Chondrocyte (in vitro differentiated cells): ENCODE results near the gene ZBTB8OS. TPM values are rescaled to one million over a fixed set of nuclear protein-coding genes. Genes with fewer than 3 reads are reported as not detected.

Source experiments
- DNase-seq: peaks from one replicate; pipeline ENCODE4 v3.0.0; 2021; ENCODE audit warnings: mixed read lengths, low spot score
- H3K27ac Mint-ChIP-seq: one replicate; pipeline ENCODE4 v1.8.0; 2021; ENCODE audit warnings: mild to moderate bottlenecking, moderate library complexity, mixed read lengths; ENCODE audit not compliant: unreplicated experiment
- H3K27me3 Mint-ChIP-seq: 2 replicates; pipeline ENCODE4 v1.8.0; 2021; ENCODE audit warnings: low read depth, mixed read lengths
- H3K36me3 Mint-ChIP-seq: 2 replicates; pipeline ENCODE4 v1.8.0; 2021; ENCODE audit warnings: low read depth, mixed read lengths
- H3K4me1 Mint-ChIP-seq: 2 replicates; pipeline ENCODE4 v1.8.0; 2021; ENCODE audit warnings: low read depth, mild to moderate bottlenecking, mixed read lengths
- H3K4me3 Mint-ChIP-seq: one replicate; pipeline ENCODE4 v1.8.0; 2021; ENCODE audit warnings: mild to moderate bottlenecking, moderate library complexity, mixed read lengths; ENCODE audit not compliant: unreplicated experiment
- H3K9me3 Mint-ChIP-seq: 2 replicates; pipeline ENCODE4 v1.8.0; 2021; ENCODE audit warnings: low read depth, mixed read lengths
- CTCF ChIP-seq: fragments of 200-600 bp; sonication (generic); IDR thresholded peaks from 2 replicates; pipeline ENCODE4 v1.5.0; 2021; ENCODE audit warnings: antibody characterized with exemption, mild to moderate bottlenecking, moderate library complexity
- total RNA-seq: library from RNA; stranded (reverse); gene quantifications from 3 replicates; pipeline ENCODE4 v1.2.1, GENCODE V29; 2021

Gene ZBTB8OS
- total RNA-seq, 1 donor from 2014 or later: 30.0 TPM

- no peak for DNase-seq
- H3K36me3 Mint-ChIP-seq: peaks cover 25% of the 10 kb centered on the region
- no peaks in the 10 kb centered on the region for H3K27me3 Mint-ChIP-seq
- no peak overlapping the region for H3K27ac Mint-ChIP-seq
- H3K4me1 Mint-ChIP-seq: peaks cover 17% of the 10 kb centered on the region
- no peak overlapping the region for H3K4me3 Mint-ChIP-seq
- TF ChIP-seq CTCF: no peak
- H3K9me3 Mint-ChIP-seq: no peaks in the 10 kb centered on the region
These were observed 36.0 kb upstream of the ZBTB8OS start for GRCh38 chr1:32686387-32686786.

- Mint-ChIP-seq H3K4me3 (no peak overlapping the region), H3K27ac (peak overlapping the region; percentile 32), H3K4me1 (peaks cover 19% of the 10 kb centered on the region), H3K36me3 (peaks cover 34% of the 10 kb centered on the region), H3K9me3 (no peaks in the 10 kb centered on the region), H3K27me3 (no peaks in the 10 kb centered on the region)
- TF ChIP-seq CTCF: no peak
- no peak for DNase-seq
These were observed 35.1 kb upstream of the ZBTB8OS start for GRCh38 chr1:32685498-32685897.

- Mint-ChIP-seq H3K9me3 (no peaks in the 10 kb centered on the region), H3K4me3 (no peak overlapping the region), H3K27ac (peak overlapping the region; percentile 61), H3K36me3 (peaks cover 35% of the 10 kb centered on the region), H3K4me1 (peaks cover 19% of the 10 kb centered on the region), H3K27me3 (no peaks in the 10 kb centered on the region)
- TF ChIP-seq CTCF: no peak
- no peak for DNase-seq
These were observed 33.9 kb upstream of the ZBTB8OS start for GRCh38 chr1:32684167-32684811.

GRCh38 chr1:32683397-32683796, 33.0 kb upstream of the ZBTB8OS start:
- Mint-ChIP-seq H3K9me3 (no peaks in the 10 kb centered on the region), H3K36me3 (peaks cover 35% of the 10 kb centered on the region), H3K4me3 (no peak overlapping the region), H3K27ac (no peak overlapping the region), H3K4me1 (peaks cover 19% of the 10 kb centered on the region), H3K27me3 (no peaks in the 10 kb centered on the region)
- DNase-seq: no peak
- TF ChIP-seq CTCF: no peak

GRCh38 chr1:32681999-32682398, 31.6 kb upstream of the ZBTB8OS start:
- peaks cover 38% of the 10 kb centered on the region for H3K36me3 Mint-ChIP-seq
- TF ChIP-seq CTCF: no peak
- H3K27me3 Mint-ChIP-seq: no peaks in the 10 kb centered on the region
- H3K4me3 Mint-ChIP-seq: no peak overlapping the region
- no peaks in the 10 kb centered on the region for H3K9me3 Mint-ChIP-seq
- H3K27ac Mint-ChIP-seq: no peak overlapping the region
- no peak for DNase-seq
- peaks cover 22% of the 10 kb centered on the region for H3K4me1 Mint-ChIP-seq
